Measurements from ENCODE around the gene DTNA. TPM values are rescaled to one million over a fixed set of nuclear protein-coding genes. Genes with fewer than 3 reads are reported as not detected.

DTNA gene
- total and polyA plus RNA-seq, 2 of the 8 experiments (the other 6 are each of a cell fraction or from before 2014, with no cell fraction given): 30.2 to 32.7 TPM

- no peak for TF ChIP-seq ASH2L (IDR thresholded peaks at IDR 0.05; ENCODE audit: low read length)
Observed at GRCh38 chr18:34709104-34709503, 994 bp upstream of the DTNA start (continued).
